ENCODE measurements around the gene NPR2. TPM values are rescaled to one million over a fixed set of nuclear protein-coding genes. Genes with fewer than 3 reads are reported as not detected.

The NPR2 gene
- total RNA-seq, 2 donors from 2014 or later = 6.7 to 11.5 TPM

GRCh38 chr9:35771534-35771933 is 19.9 kb upstream of the NPR2 start:
- Mint-ChIP-seq H3K36me3 (ENCODE audit: insufficient read depth in 2 of 2) (no peaks in the 10 kb centered on the region), H3K9me3 (no peaks in the 10 kb centered on the region), H3K27me3 (ENCODE audit: low read depth) (no peaks in the 10 kb centered on the region), H3K4me3 (no peak overlapping the region), H3K4me1 (ENCODE audit: low read depth) (no peaks in the 10 kb centered on the region), H3K27ac (no peak overlapping the region)
- ATAC-seq (replicated peaks in 1 of 2) = no peak
- no peak for DNase-seq

DNA sequence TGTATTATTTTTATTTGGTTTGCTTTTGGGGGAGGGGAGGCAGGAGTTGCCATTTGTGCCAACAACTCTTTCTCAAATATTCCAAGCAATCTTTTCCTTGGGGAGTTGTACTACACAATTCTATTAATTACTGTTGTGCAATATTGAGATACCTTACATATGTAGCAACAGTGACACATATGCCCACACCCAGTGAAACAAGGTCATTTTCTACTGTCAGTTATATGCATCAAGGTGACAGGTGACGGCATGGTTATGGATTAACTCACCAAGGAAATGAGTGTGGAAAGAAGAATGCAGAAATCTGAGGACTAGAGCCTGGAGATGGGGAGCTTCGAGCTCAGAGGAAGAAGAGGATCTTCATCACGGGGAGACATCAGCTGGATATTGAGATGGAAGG is 19.4 kb upstream of the NPR2 start:
- no peaks in the 10 kb centered on the region for H3K4me1 Mint-ChIP-seq (ENCODE audit: low read depth)
- no peak for DNase-seq
- H3K36me3 Mint-ChIP-seq (ENCODE audit: insufficient read depth in 2 of 2) = no peaks in the 10 kb centered on the region
- no peaks in the 10 kb centered on the region for H3K27me3 Mint-ChIP-seq (ENCODE audit: low read depth)
- no peak for ATAC-seq (replicated peaks in 1 of 2)
- no peaks in the 10 kb centered on the region for H3K9me3 Mint-ChIP-seq
- H3K4me3 Mint-ChIP-seq = no peak overlapping the region
- no peak overlapping the region for H3K27ac Mint-ChIP-seq

DNA sequence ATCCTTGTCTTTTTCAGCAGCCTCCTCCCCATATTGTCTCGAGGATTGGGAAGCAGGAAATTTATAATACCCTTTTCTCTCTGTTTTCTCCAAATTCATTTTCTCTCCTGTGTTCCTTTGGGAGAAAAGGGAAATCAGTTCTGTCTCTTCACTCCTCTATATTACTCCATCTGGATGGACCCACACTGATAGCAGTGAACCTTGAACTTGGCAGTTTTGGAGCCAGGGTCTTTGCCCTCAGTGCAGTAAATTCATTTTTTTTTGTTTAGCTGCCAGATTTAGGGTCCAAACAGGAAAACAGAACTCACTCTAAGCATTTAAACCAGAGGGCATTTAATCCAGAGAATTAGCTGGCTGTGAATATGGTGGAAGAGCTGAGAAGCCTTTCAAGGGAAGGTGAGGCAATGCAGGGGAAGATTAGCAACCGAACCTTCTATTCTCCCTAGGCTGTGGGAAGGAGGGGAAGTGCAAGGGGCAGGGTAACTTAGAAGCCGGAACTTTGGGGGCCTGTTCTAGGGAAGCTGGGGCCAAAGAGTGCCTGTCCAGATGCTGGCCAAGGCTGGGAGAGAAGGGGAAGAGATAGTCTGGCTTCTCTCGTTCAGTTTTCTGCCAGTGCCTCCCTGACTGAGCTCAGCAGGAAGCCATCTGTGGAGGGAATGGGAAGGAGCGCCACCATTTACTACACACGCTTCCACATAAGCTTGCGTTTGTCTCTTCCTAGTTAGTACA is 16.3 kb upstream of the NPR2 start:
- H3K27ac Mint-ChIP-seq = no peak overlapping the region
- no peaks in the 10 kb centered on the region for H3K36me3 Mint-ChIP-seq (ENCODE audit: insufficient read depth in 2 of 2)
- no peaks in the 10 kb centered on the region for H3K27me3 Mint-ChIP-seq (ENCODE audit: low read depth)
- no peak overlapping the region for H3K4me3 Mint-ChIP-seq
- no peaks in the 10 kb centered on the region for H3K4me1 Mint-ChIP-seq (ENCODE audit: low read depth)
- DNase-seq (no peak), ATAC-seq (replicated peaks in 1 of 2) (no peak)
- no peaks in the 10 kb centered on the region for H3K9me3 Mint-ChIP-seq

GRCh38 chr9:35776018-35776417 is 15.4 kb upstream of the NPR2 start:
- Mint-ChIP-seq H3K36me3 (ENCODE audit: insufficient read depth in 2 of 2) (peaks cover 0 to 2% of the 10 kb centered on the region in 2 donors), H3K27me3 (ENCODE audit: low read depth) (no peaks in the 10 kb centered on the region), H3K4me1 (ENCODE audit: low read depth) (no peaks in the 10 kb centered on the region), H3K9me3 (no peaks in the 10 kb centered on the region), H3K4me3 (no peak overlapping the region), H3K27ac (no peak overlapping the region)
- ATAC-seq (replicated peaks in 1 of 2) (peak; percentile 31 to 44), DNase-seq (no peak)

GRCh38 chr9:35778496-35778895 is 12.9 kb upstream of the NPR2 start:
- H3K9me3 Mint-ChIP-seq = no peaks in the 10 kb centered on the region
- no peaks in the 10 kb centered on the region for H3K27me3 Mint-ChIP-seq (ENCODE audit: low read depth)
- peaks cover 0 to 5% of the 10 kb centered on the region in 2 donors for H3K36me3 Mint-ChIP-seq (ENCODE audit: insufficient read depth in 2 of 2)
- no peaks in the 10 kb centered on the region for H3K4me1 Mint-ChIP-seq (ENCODE audit: low read depth)
- no peak for ATAC-seq (replicated peaks in 1 of 2)
- no peak for DNase-seq
- H3K27ac Mint-ChIP-seq = no peak overlapping the region
- H3K4me3 Mint-ChIP-seq = no peak overlapping the region

- no peaks in the 10 kb centered on the region for H3K9me3 Mint-ChIP-seq
- H3K36me3 Mint-ChIP-seq (ENCODE audit: insufficient read depth in 2 of 2) = peaks cover 0 to 7% of the 10 kb centered on the region in 2 donors
- H3K4me1 Mint-ChIP-seq (ENCODE audit: low read depth) = no peaks in the 10 kb centered on the region
- H3K4me3 Mint-ChIP-seq = no peak overlapping the region
- H3K27ac Mint-ChIP-seq = no peak overlapping the region
- DNase-seq (no peak), ATAC-seq (replicated peaks in 1 of 2) (no peak)
- no peaks in the 10 kb centered on the region for H3K27me3 Mint-ChIP-seq (ENCODE audit: low read depth)
Measured at GRCh38 chr9:35781066-35781465, 10.3 kb upstream of the NPR2 start.

- peaks cover 0 to 10% of the 10 kb centered on the region in 2 donors for H3K36me3 Mint-ChIP-seq (ENCODE audit: insufficient read depth in 2 of 2)
- no peak for ATAC-seq (replicated peaks in 1 of 2)
- no peak for DNase-seq
- H3K4me1 Mint-ChIP-seq (ENCODE audit: low read depth) = no peaks in the 10 kb centered on the region
- no peak overlapping the region for H3K27ac Mint-ChIP-seq
- H3K9me3 Mint-ChIP-seq = no peaks in the 10 kb centered on the region
- H3K27me3 Mint-ChIP-seq (ENCODE audit: low read depth) = no peaks in the 10 kb centered on the region
- H3K4me3 Mint-ChIP-seq = no peak overlapping the region
Measured at GRCh38 chr9:35783418-35783817, 8.0 kb upstream of the NPR2 start.

GRCh38 chr9:35789541-35789940 is 1.9 kb upstream of the NPR2 start:
- Mint-ChIP-seq H3K4me1 (ENCODE audit: low read depth) (no peaks in the 10 kb centered on the region), H3K27me3 (ENCODE audit: low read depth) (no peaks in the 10 kb centered on the region), H3K27ac (no peak overlapping the region), H3K9me3 (no peaks in the 10 kb centered on the region), H3K4me3 (no peak overlapping the region), H3K36me3 (ENCODE audit: insufficient read depth in 2 of 2) (peaks cover 0 to 3% of the 10 kb centered on the region in 2 donors)
- no peak for ATAC-seq (replicated peaks in 1 of 2)
- no peak for DNase-seq

DNA sequence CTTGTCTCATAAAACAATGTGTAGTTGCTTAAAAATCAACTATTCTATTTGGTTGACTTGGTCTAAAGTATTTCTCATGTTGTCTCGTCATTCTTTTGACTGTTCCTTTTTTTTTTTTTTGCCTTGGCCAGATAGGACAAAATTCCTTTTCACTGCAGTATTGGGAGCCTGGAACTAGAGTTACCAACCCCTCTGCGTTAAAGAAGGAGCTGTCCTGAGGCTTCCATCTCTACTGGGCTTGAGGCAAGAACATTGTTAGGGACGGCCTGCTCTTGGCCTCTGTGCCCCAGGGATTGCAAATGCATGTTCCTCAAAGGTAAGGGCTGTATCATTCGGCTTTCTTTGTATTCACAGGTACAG is 1.4 kb upstream of the NPR2 start:
- no peaks in the 10 kb centered on the region for H3K4me1 Mint-ChIP-seq (ENCODE audit: low read depth)
- no peaks in the 10 kb centered on the region for H3K27me3 Mint-ChIP-seq (ENCODE audit: low read depth)
- H3K36me3 Mint-ChIP-seq (ENCODE audit: insufficient read depth in 2 of 2) = peaks cover 0 to 3% of the 10 kb centered on the region in 2 donors
- H3K9me3 Mint-ChIP-seq = no peaks in the 10 kb centered on the region
- H3K27ac Mint-ChIP-seq = no peak overlapping the region
- peak in 1 of 2 donors; percentile 19 for ATAC-seq (replicated peaks in 1 of 2)
- H3K4me3 Mint-ChIP-seq = no peak overlapping the region
- DNase-seq = no peak

DNA sequence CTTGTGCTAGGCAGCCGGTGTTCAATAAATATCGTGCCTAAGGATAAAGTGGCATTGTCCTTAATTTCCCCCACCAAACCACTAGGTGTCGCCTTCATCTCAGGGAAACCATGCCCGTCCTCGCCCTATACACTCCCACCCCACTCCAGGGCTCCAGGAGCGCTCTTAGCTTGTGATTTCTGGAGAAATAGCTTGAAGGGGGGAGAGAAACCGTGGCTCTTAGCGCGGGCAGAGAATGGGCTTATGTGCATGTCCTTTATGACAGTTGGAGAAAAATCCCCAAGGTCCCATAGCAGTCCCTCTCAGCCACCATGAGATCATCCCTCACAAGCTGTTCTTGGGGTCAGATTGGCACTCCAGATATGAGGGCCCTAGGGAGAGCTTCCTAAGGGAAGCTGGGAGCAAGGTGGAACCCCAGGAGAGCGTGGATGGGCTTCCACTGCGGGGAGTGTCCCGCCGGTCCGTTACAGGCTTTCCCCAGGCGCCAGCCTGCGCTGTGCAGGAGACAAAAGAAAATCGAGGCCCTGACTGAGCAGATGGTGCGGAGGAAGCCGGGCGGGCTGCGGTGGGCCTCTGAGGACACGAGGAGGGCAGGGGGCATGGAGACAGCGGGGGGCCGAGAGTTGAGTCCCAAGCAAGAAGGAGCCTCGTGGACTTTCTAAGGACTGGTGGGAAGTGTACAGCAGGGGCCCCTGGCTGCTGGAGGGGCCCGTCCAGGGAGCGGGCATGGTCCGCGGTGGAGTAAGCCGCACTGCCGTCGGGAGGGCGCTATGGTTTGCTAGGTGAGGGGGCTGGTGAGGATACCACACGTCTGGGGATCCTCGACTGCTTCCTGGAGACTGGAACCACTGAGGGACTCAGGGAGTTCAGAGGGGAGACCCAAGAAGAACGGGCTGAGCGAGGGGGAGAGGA is 750 bp upstream of the NPR2 start:
- H3K27me3 Mint-ChIP-seq (ENCODE audit: low read depth) = no peaks in the 10 kb centered on the region
- no peak overlapping the region for H3K4me3 Mint-ChIP-seq
- peak; percentile 54 to 63 for DNase-seq
- no peaks in the 10 kb centered on the region for H3K9me3 Mint-ChIP-seq
- no peak overlapping the region for H3K27ac Mint-ChIP-seq
- peaks cover 0 to 3% of the 10 kb centered on the region in 2 donors for H3K36me3 Mint-ChIP-seq (ENCODE audit: insufficient read depth in 2 of 2)
- no peaks in the 10 kb centered on the region for H3K4me1 Mint-ChIP-seq (ENCODE audit: low read depth)
- ATAC-seq (replicated peaks in 1 of 2) = peak; percentile 82 to 84

DNA sequence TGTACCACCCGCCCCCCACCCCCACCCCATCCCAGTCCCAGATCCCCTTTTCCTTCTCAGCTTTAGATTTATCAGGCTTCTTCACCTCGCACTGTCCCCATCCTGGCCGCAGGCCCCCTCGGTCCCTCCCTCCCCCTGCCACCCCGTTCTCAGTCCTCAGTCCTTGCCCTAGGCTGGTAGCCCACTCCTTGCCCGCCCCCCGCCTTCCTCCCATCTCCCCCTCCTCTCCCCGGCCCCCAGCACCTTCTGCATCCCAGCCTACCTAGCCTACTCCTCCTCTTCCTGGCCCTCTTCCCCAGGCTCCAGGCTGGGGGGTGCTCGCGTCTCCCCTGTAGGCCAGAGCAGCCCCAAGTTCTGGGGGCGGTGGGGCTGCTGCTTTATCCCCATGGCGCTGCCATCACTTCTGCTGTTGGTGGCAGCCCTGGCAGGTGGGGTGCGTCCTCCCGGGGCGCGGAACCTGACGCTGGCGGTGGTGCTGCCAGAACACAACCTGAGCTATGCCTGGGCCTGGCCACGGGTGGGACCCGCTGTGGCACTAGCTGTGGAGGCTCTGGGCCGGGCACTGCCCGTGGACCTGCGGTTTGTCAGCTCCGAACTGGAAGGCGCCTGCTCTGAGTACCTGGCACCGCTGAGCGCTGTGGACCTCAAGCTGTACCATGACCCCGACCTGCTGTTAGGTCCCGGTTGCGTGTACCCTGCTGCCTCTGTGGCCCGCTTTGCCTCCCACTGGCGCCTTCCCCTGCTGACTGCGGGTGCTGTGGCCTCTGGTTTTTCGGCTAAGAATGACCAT is 828 bp downstream of the NPR2 start:
- Mint-ChIP-seq H3K4me1 (ENCODE audit: low read depth) (peaks cover 5% of the 10 kb centered on the region), H3K27ac (no peak overlapping the region), H3K4me3 (no peak overlapping the region), H3K27me3 (ENCODE audit: low read depth) (no peaks in the 10 kb centered on the region), H3K36me3 (ENCODE audit: insufficient read depth in 2 of 2) (no peaks in the 10 kb centered on the region), H3K9me3 (no peaks in the 10 kb centered on the region)
- DNase-seq (no peak), ATAC-seq (replicated peaks in 1 of 2) (no peak)

GRCh38 chr9:35792826-35793225 is 1.4 kb downstream of the NPR2 start:
- no peak for ATAC-seq (replicated peaks in 1 of 2)
- Mint-ChIP-seq H3K4me3 (no peak overlapping the region), H3K27ac (no peak overlapping the region), H3K9me3 (no peaks in the 10 kb centered on the region), H3K4me1 (ENCODE audit: low read depth) (peaks cover 11% of the 10 kb centered on the region), H3K27me3 (ENCODE audit: low read depth) (no peaks in the 10 kb centered on the region), H3K36me3 (ENCODE audit: insufficient read depth in 2 of 2) (no peaks in the 10 kb centered on the region)
- no peak for DNase-seq

- H3K4me3 Mint-ChIP-seq = no peak overlapping the region
- no peak for ATAC-seq (replicated peaks in 1 of 2)
- no peaks in the 10 kb centered on the region for H3K27me3 Mint-ChIP-seq (ENCODE audit: low read depth)
- peaks cover 17% of the 10 kb centered on the region for H3K4me1 Mint-ChIP-seq (ENCODE audit: low read depth)
- H3K36me3 Mint-ChIP-seq (ENCODE audit: insufficient read depth in 2 of 2) = no peaks in the 10 kb centered on the region
- no peak for DNase-seq
- H3K9me3 Mint-ChIP-seq = no peaks in the 10 kb centered on the region
- H3K27ac Mint-ChIP-seq = no peak overlapping the region
Measured at GRCh38 chr9:35793461-35793860, 2.1 kb downstream of the NPR2 start.
